Measurements from ENCODE around the gene NOX1.

DNA sequence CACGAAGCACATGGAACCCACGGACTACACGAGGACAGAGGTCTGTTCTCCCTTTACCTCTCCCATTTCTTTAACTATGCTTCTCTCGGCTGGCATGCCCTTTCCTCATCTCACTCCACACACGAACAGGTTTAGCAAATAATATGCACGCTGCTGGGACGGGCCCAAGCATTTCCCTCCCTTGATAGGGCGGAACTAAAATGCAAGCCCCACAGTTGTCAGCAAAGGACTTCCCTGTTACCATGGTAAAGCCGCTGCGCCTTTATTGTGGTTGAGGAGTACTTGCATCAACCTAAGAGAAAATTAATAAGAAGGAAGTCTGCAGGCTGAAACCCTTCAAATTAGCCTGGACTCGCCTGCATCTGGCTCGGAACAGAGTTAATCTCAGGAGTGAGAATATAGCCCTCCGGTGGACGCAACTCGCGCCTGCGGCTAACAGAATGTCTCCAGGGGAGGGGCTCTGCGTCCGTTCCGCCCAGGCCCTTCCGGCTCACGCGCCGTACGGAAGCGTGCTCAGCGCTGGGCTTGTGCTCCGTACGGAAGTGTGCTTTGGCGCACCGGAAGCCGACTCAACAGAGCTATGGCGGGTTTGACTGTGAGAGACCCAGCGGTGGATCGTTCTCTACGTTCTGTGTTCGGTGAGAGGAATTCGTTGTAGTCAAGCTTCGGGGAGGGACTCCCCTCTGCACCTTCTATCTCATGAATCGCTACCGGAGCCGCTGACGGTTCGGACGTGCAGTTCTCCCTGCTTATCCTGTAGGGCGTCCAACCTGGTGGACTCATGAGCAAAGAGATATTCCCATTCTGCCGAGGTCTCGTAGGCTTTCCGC, 54.1 kb downstream of the NOX1 start, which contains the start of gene CSTF2:
- TF ChIP-seq, protein P1, sequence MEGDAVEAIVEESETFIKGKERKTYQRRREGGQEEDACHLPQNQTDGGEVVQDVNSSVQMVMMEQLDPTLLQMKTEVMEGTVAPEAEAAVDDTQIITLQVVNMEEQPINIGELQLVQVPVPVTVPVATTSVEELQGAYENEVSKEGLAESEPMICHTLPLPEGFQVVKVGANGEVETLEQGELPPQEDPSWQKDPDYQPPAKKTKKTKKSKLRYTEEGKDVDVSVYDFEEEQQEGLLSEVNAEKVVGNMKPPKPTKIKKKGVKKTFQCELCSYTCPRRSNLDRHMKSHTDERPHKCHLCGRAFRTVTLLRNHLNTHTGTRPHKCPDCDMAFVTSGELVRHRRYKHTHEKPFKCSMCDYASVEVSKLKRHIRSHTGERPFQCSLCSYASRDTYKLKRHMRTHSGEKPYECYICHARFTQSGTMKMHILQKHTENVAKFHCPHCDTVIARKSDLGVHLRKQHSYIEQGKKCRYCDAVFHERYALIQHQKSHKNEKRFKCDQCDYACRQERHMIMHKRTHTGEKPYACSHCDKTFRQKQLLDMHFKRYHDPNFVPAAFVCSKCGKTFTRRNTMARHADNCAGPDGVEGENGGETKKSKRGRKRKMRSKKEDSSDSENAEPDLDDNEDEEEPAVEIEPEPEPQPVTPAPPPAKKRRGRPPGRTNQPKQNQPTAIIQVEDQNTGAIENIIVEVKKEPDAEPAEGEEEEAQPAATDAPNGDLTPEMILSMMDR (IDR thresholded peaks at IDR 0.05), result peak in 3 of 6 experiments; percentile 11 to 33 (median 27)
- TF ChIP-seq POLR2A (IDR thresholded peaks at IDR 0.05), result no peak

Data from adrenal gland (tissue), 5 donors.